MG63 (cell line): ENCODE data around the gene ZHX3. TPM values are rescaled to one million over a fixed set of nuclear protein-coding genes. Genes with fewer than 3 reads are reported as not detected.
A peak's percentile ranks its signal among the peaks of the same experiment; 100 is the strongest.

ENCODE experiments used
- DNase-seq: peaks from one replicate; pipeline ENCODE4 v3.0.0-alpha.2; 2020
- H3K27me3 ChIP-seq: fragments of 250-450 bp; sonication (Bioruptor Pico); 2 replicates; pipeline ENCODE4 v1.5.1; 2020; ENCODE audit warnings: mild to moderate bottlenecking, moderate library complexity
- H3K36me3 ChIP-seq: fragments of 250-450 bp; sonication (Bioruptor Pico); 2 replicates; pipeline ENCODE4 v1.5.1; 2020; ENCODE audit warnings: mild to moderate bottlenecking, moderate library complexity
- H3K4me3 ChIP-seq: fragments of 250-450 bp; sonication (Bioruptor Pico); 2 replicates; pipeline ENCODE4 v1.5.1; 2020; ENCODE audit warnings: mild to moderate bottlenecking, moderate library complexity
- H3K9me3 ChIP-seq: fragments of 250-450 bp; sonication (Bioruptor Pico); 2 replicates; pipeline ENCODE4 v1.5.1; 2020; ENCODE audit warnings: mild to moderate bottlenecking, moderate library complexity
- total RNA-seq: library from RNA; depleted of rRNA; stranded (reverse); fragments of >200 nt; shearing (Covaris generic); gene quantifications from 2 replicates; pipeline ENCODE4 v1.2.3, GENCODE V29; 2014; ENCODE audit warnings: low replicate concordance

ZHX3 gene
- total RNA-seq, 1 experiment from 2014 or later: 5.3 TPM

DNA sequence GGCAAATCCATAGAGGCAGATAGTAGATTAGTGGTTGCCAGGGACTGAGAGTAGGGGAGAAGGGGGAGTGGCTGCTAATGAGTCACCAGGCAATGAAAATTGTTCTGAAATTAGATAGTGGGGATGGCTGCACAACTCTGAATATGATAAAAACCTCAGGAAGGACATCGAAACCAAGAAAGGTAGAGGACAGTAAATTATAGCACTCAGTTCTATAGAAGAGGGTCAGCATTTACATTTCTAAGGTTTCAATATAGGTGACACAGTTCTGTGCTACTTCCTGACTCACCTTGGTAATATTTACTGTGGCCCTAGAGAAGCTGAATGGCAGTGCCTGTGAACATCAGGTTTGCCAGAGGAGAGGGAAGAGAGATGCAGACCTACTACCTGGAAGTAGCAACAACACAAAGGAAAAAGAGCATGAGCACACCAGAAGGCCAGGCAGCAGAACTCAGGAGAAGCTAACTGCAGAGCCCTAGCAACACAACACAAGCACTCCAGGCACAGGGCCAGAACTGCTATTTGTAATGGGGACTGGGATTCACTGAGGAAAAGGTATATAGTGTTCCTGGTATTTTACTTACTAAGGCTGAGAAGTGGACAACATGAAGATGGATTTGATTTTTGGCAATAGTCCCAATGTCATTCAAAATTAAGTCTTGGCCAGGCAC, 104.2 kb downstream of the ZHX3 start:
- no peaks in the 10 kb centered on the region for H3K9me3 ChIP-seq
- no peaks in the 10 kb centered on the region for H3K36me3 ChIP-seq
- no peaks in the 10 kb centered on the region for H3K27me3 ChIP-seq
- no peak overlapping the region for H3K4me3 ChIP-seq
- DNase-seq: peak; percentile 39

DNA sequence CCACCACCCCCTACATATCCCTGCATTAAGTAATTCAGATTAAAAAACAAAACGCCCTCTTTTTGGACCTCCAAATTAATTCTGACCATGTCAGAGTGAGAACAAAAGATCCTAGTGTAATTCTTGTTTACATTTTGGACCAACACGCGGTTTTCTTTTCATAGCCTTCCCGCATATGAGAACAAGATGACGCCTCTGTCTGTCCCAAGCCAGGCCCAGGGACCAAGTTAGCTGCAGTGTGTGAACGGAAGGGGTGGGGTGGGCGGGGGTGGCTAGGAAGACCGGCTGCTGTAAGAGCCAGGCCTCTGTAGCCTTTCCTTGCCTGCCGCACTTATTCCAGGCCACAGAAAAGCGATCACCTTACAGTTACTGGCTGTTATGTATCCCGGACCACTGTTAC, 112.2 kb downstream of the ZHX3 start:
- Histone ChIP-seq H3K36me3 (peaks cover 42% of the 10 kb centered on the region), H3K4me3 (no peak overlapping the region), H3K9me3 (peaks cover 10% of the 10 kb centered on the region), H3K27me3 (no peaks in the 10 kb centered on the region)
- DNase-seq: no peak

DNA sequence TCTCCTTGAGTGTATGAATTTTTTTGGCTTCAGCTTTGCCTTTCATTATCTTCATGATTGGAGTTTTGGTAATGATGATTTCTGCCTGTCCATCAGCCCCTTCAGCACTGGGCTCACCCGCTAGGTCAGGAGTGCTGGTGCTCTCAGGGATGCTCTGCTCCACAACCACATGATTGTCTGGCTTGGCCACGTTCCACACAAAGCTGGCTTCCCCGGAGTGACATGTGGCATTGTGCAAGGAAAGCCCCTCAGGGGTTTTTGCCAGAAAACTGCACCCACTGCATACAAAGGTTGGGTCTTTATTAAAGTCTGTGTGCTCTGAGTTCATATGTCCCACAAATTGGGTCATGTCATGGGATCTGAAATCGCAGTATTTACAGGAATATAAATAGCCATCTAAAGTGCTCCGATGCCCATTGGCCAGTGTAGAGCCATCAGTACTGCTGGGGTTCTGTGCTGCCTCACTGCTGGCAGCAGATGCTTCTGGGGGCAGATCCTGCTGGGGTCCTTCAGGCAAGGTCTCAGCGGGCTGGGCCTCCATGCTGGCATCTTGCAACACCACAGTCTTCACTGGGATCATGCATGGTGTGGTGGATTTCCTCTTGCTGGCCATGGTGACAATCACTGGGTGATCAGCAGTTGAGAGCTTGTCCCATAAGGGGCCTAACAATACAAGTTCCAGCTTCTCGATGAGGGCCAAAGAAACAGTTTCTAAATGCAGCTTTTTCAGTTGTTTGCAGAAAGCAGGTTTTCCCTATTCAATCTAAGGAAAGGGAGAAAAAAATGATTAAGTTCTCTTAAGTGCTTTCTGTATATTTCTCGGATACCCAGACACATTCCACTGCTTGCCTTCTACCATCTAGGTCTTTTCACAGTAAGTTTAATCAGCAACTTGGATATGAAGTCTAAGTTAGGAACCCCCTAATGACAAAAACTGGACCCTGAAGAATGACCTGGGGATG, 112.9 kb downstream of the ZHX3 start:
- no peak for DNase-seq

DNA sequence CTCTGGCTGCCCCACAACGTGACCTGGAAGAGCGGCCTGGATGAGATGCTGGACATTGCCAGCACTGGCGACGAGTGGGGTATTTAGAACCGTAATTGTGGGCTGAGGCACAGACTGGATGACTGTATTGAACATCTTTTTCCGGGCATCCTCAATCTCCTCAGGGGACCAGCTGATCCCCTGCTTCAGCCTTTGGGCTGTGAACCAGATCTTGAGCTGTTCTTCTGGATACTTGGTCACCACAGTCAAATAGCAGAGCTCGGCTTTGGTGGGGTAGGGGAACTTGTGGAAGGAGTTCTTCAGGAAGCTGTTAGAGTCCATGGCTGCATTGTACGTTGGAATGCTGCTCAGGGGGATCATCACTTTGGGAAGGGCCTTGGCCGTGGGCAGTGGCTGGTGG, 113.9 kb downstream of the ZHX3 start:
- Histone ChIP-seq H3K36me3 (peaks cover 55% of the 10 kb centered on the region), H3K27me3 (no peaks in the 10 kb centered on the region), H3K9me3 (peaks cover 25% of the 10 kb centered on the region), H3K4me3 (no peak overlapping the region)
- DNase-seq: no peak

More for the DNA sequence above, 112.9 kb downstream of the ZHX3 start:
- no peak overlapping the region for H3K4me3 ChIP-seq
- no peaks in the 10 kb centered on the region for H3K27me3 ChIP-seq
- H3K36me3 ChIP-seq: peaks cover 49% of the 10 kb centered on the region
- peaks cover 16% of the 10 kb centered on the region for H3K9me3 ChIP-seq

DNA sequence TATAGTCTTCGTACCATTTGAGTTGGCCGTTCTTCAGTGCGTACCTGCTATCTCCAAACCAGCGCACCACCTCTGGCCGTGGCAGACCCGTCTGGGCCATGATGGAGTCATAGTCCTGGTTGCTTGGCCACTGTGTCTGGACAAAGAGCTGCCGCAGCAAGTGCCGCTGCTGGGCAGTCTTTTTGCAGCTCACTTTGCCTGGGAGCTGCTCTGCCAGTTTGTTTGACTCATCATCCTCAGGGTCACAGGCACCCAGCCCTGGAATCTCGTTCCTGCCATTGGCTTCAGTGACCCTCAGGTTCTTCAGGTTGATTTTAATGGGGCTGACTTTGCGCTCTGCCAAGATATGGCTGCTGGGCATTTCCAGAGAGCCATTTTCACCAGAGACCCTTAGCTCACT, 115.1 kb downstream of the ZHX3 start:
- no peak for DNase-seq
- no peaks in the 10 kb centered on the region for H3K27me3 ChIP-seq
- H3K4me3 ChIP-seq: no peak overlapping the region
- H3K9me3 ChIP-seq: peaks cover 34% of the 10 kb centered on the region
- peaks cover 63% of the 10 kb centered on the region for H3K36me3 ChIP-seq

DNA sequence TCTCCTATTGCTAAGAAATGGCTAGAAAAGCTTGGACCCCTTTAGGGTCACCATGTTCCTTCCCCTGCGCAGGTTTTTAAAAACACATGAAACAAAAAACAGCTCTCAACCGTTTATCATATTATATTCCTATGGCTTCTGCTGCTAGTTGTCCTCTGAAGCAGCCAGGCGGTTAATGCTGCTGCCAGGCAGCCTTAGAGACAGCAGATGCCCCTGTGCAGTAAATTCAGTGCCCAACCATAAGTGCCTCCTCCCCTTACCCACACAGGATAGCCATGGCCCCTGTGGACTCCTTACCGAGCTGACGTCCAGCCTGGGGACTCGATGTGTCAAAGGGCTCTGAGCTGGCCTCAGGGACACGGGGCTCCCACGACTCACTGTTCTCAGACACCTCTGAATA, 115.8 kb downstream of the ZHX3 start:
- DNase-seq: no peak
- H3K4me3 ChIP-seq: no peak overlapping the region
- H3K27me3 ChIP-seq: no peaks in the 10 kb centered on the region
- H3K9me3 ChIP-seq: peaks cover 37% of the 10 kb centered on the region
- peaks cover 65% of the 10 kb centered on the region for H3K36me3 ChIP-seq

DNA sequence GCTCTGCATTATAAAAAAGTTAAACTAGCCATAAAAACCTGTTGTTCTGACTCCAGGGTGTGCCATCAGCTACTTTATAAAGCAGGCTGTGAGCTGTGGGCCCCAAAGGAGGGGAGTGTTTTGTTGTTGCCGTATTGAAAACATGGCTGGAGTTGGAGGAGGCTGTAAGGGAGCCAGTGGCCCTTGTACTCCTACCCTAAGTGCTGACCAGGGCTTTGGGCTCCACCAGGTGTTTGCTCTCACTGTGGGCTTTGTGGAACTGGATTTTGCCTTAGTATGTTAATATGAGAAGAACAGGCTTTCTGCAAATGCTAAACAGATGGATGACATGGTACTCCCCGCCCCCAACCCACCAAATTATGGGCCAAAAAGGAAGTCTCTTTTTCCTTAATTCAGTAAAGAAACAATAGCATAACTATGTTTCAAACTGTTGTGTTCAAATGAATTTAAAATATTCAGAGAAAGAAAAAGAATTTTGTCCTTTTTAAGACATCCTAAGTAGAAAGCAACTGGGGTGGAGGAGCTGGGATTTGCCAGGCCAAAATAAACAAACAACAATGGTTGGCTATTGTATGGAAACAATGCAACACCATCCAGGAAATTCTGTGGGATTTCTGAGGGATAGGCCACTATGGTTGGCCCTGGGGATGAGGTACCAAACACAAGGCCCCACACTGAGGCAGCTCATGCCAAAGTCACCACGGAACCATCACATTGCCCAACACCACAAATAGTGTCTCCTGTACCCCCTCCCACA, 116.9 kb downstream of the ZHX3 start:
- peaks cover 44% of the 10 kb centered on the region for H3K9me3 ChIP-seq
- no peak for DNase-seq
- H3K36me3 ChIP-seq: peaks cover 70% of the 10 kb centered on the region
- no peak overlapping the region for H3K4me3 ChIP-seq
- H3K27me3 ChIP-seq: no peaks in the 10 kb centered on the region

DNA sequence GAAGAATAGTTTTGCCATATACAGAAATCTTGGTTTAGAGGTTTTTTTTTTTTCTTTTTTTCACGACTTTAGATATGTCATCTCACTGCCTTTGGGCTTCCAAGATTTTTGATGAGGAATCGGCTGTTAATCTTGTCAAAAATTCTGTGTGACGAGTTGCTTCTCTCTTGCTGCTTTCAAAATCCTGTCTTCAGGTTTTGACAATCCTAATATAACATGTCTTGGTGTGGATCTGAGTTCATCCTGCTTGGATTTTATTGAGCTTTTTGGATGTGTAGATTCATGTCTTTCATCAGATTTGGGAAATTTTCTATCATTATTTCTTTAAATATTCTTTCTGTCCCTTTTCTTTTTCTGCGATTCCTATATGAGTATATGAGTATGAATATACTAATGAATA, 119.1 kb downstream of the ZHX3 start:
- Histone ChIP-seq H3K36me3 (peaks cover 71% of the 10 kb centered on the region), H3K27me3 (no peaks in the 10 kb centered on the region), H3K4me3 (no peak overlapping the region), H3K9me3 (peaks cover 47% of the 10 kb centered on the region)
- DNase-seq: no peak

DNA sequence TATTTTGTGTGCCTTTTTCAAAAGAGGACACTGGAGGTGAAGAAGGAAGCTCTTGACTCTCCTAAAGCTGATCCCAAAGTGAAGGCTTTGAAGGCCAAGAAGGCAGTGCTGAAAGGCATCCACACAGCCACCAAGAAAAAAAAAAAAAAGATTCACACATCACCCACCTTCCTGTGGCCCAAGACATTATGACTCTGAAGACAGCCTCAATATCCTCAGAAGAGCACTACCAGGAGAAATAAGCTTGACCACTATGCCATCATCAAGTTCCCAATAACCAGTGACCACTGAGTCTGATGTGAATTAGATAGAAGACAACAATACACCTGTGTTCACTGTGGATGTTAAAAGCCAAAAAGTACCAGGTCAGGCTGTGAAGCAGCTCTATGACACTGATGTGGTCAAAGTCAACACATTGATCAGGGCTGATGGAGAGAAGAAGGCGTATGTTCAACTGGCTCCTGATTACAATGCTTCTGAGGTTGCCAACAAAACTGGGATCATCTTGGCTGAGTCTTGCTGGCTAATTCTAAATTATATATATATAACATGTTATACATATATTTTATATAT, 120.8 kb downstream of the ZHX3 start:
- H3K36me3 ChIP-seq: peaks cover 75% of the 10 kb centered on the region
- DNase-seq: no peak

DNA sequence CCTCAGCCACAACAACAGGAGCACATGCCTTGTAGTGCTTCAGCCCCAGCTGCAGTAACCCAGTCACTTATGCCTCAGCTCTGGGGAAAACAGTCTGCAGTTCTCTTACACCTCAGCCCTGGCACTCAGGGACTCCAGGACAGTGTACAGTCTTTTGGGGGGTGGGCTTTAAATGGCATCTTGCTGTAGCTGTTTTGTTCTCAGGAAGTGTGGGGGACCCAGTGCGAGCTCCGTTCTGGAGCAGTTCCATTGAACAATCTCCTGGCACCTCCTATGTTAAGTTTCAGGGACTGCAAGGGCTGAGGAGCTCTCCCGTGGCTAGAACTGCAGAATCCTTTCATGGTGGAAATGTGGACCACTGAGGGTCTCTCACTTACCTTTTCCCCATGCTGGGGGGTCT, 125.0 kb downstream of the ZHX3 start:
- Histone ChIP-seq H3K27me3 (no peaks in the 10 kb centered on the region), H3K9me3 (peaks cover 51% of the 10 kb centered on the region), H3K36me3 (peaks cover 65% of the 10 kb centered on the region), H3K4me3 (no peak overlapping the region)
- no peak for DNase-seq

More for the DNA sequence above, 120.8 kb downstream of the ZHX3 start:
- H3K4me3 ChIP-seq: no peak overlapping the region
- no peaks in the 10 kb centered on the region for H3K27me3 ChIP-seq
- H3K9me3 ChIP-seq: peaks cover 54% of the 10 kb centered on the region

DNA sequence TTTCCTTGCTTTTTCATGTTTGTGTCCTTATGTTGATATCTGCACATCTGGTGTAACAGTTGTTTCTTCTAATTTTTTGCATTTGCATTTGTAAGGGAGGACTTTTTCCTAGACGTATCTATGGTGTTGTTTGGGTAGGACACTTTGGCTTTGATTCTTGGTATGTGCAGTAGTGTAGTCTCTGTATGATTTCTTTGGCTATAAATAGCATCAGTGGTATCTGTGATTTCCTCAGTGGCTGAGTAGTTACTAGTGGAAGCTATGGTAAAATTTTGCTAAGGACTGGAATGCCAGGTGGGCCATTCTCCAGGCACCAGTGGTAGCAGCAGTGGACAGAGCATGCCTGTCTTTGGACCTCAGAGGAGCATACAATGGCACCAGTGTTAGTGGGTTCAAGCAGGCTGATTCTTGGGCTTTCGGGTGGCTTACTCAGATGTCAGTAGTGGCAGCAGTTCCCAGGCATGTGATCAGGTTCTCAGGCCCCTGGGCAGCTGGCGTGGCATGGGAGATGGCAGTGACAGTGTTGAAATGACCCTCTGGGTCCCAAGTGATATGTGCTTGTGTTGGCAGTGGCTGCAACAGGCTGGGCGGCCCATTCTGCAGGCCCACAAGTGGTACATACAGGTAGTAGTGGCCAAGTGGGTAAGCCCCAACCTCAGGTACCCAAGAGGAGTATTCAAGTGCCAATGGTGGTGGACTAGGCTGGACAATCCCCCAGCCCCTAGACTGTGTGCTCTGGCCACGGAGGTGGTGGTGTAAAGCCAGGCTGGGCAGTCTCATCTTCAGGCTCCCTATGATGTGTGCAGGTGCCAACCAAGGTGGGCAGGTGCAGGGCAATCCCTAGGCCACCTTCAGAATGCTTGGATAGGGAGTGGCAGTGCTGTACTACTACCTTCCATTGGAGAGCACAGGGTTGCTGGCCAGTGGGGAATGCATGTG, 125.7 kb downstream of the ZHX3 start:
- H3K4me3 ChIP-seq: no peak overlapping the region
- DNase-seq: no peak
- H3K9me3 ChIP-seq: peaks cover 49% of the 10 kb centered on the region
- peaks cover 65% of the 10 kb centered on the region for H3K36me3 ChIP-seq
- no peaks in the 10 kb centered on the region for H3K27me3 ChIP-seq

DNA sequence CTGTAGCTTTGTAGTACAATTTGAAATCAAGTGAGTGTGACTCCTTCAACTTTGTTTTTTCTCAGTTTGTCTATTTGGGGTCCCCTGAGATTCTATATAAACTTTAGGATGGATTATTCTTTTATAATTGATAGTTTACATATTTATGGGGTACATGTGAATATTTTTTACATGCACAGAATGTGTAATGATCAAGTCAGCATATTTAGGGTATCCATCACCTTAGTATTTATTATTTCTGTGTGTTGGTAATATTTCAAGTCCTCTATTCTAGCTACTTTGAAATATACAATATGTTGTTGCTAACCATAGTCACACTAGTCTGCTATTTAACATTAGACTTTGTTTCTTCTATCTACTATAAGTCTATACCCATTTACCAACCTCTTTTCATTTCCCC, 129.9 kb downstream of the ZHX3 start:
- peaks cover 28% of the 10 kb centered on the region for H3K9me3 ChIP-seq
- no peak overlapping the region for H3K4me3 ChIP-seq
- H3K27me3 ChIP-seq: no peaks in the 10 kb centered on the region
- peaks cover 36% of the 10 kb centered on the region for H3K36me3 ChIP-seq
- no peak for DNase-seq

DNA sequence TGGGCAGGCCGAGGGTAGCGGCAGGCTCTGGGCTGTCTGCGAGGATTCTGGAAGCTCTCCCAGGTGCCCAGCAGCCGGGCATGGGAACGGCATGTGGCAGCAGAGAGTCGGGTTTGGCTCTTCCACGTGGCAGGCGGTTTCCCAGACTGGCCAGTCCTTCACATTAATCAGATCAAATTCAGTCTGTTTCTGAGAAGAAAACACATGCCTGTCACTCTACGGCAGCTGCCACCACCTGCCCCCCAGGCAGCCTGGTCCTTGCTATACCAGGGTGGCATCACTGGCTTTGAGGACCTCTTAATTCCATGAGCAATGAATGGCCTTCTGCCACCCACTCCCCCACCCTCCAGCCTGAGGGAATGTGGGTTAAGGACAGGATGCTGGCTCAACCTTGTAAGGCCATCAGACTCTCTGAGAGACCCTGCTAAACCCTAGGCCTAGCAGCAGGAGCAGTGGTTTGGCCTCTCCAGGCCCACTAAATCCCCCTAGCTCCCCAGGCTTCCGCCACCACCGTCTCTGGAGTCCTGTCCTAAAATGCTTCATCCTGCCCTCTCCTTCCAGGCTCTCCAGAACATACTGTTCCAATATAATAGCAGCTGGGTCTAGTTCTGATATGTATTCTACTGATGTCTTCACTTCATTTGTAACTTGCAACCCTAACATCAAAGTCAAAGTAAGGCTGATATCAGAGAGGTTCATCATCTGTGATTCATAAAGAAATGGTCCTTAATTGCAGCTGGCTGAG, 132.3 kb downstream of the ZHX3 start:
- H3K27me3 ChIP-seq: no peaks in the 10 kb centered on the region
- DNase-seq: no peak
- H3K36me3 ChIP-seq: peaks cover 23% of the 10 kb centered on the region
- H3K4me3 ChIP-seq: no peak overlapping the region
- peaks cover 13% of the 10 kb centered on the region for H3K9me3 ChIP-seq

DNA sequence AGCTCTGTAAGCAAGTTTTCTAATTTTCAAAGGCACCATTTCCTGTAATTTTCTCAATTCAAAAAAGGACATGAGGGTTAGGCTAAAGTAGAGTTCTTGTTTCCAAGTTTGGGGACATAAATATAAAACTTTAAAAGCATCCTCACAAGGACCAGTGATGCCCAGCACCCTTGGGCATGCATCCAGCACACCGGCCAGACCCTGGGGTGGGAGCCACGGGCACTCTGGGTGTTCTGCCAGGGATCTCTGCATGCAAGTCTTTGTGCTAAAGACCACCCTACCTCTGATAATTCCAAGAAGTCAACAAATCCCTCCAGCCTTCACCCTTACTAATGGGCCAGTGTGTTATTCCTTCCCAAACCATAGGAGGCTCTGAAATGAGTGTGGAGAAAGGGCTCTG, 133.7 kb downstream of the ZHX3 start:
- Histone ChIP-seq H3K27me3 (no peaks in the 10 kb centered on the region), H3K9me3 (peaks cover 9% of the 10 kb centered on the region), H3K4me3 (no peak overlapping the region), H3K36me3 (peaks cover 32% of the 10 kb centered on the region)
- no peak for DNase-seq

DNA sequence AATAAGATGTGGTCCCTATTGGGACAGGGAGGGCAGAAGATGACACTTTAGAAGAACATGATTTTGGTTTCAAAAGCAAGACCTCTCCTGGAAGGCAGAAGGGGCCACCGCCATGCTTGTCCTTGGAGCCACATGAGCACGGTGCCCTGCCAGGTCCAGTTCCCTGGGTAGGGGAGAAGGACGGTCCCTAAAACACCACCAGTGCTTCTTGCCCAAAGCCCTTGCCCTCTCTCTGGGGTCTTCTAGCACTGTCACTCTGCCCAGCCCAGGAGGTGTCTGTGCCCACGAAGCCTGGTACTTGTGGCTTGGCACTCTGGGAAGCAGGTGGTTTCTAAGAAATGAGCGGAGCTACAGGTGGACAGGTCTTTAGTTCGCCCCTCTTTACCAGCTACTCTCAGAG, 134.1 kb downstream of the ZHX3 start:
- peaks cover 34% of the 10 kb centered on the region for H3K36me3 ChIP-seq
- H3K27me3 ChIP-seq: no peaks in the 10 kb centered on the region
- H3K9me3 ChIP-seq: peaks cover 5% of the 10 kb centered on the region
- no peak overlapping the region for H3K4me3 ChIP-seq
- DNase-seq: no peak
